ENCODE measurements around the gene TTC33.

TTC33 gene

GRCh38 chr5:40474250-40474649, 281.5 kb downstream of the TTC33 start:
- no peak for DNase-seq

GRCh38 chr5:40465416-40465815, 290.3 kb downstream of the TTC33 start:
- no peak for DNase-seq

- DNase-seq, result no peak
Observed at GRCh38 chr5:40464511-40464910, 291.2 kb downstream of the TTC33 start.
